Left ventricle myocardium inferior (tissue), 1 donor: ENCODE results near the gene ABHD16B. TPM values are rescaled to one million over a fixed set of nuclear protein-coding genes. Genes with fewer than 3 reads are reported as not detected.

Source experiments
- DNase-seq: peaks from one replicate; pipeline ENCODE4 v3.0.0-alpha.2; 2020
- H3K27ac ChIP-seq: fragments of 200-600 bp; replicated peaks from 2 replicates; pipeline ENCODE4 v1.8.0; 2021
- H3K27me3 ChIP-seq: fragments of 200-600 bp; 2 replicates; pipeline ENCODE4 v1.8.0; 2021; ENCODE audit warnings: low read depth
- H3K36me3 ChIP-seq: fragments of 200-600 bp; 2 replicates; pipeline ENCODE4 v1.8.0; 2021
- H3K4me1 ChIP-seq: fragments of 200-600 bp; 2 replicates; pipeline ENCODE4 v1.8.0; 2021
- H3K4me3 ChIP-seq: fragments of 200-600 bp; 2 replicates; pipeline ENCODE4 v1.8.0; 2021; ENCODE audit warnings: mild to moderate bottlenecking, moderate library complexity
- H3K9me3 ChIP-seq: fragments of 200-600 bp; replicated peaks from 2 replicates; pipeline ENCODE4 v1.8.0; 2021
- intact Hi-C: fragments of 100-400 bp; cut with micrococcal nuclease; formaldehyde crosslinking; loops from one replicate; pipeline ENCODE4 v1.11.0; 2022
- total RNA-seq: library from RNA; stranded (reverse); fragmentation: NEBNext Ultra II Directional; extraction: Animal tissue kit (Norgen Biotek cat#: 25700); gene quantifications from one replicate; pipeline ENCODE4 v1.2.1, GENCODE V29; 2021
- TF ChIP-seq, protein P1 (sequence below): fragments of 200-600 bp; IDR thresholded peaks from 2 replicates; pipeline ENCODE4 v1.8.0; 2021; ENCODE audit warnings: antibody characterized with exemption, mild to moderate bottlenecking, borderline replicate concordance
- donor health status: DM: no; HTN: yes; CAD: no; lungs with severe emphysema.

ABHD16B gene
- total RNA-seq, 1 donor from 2014 or later = not detected

DNA sequence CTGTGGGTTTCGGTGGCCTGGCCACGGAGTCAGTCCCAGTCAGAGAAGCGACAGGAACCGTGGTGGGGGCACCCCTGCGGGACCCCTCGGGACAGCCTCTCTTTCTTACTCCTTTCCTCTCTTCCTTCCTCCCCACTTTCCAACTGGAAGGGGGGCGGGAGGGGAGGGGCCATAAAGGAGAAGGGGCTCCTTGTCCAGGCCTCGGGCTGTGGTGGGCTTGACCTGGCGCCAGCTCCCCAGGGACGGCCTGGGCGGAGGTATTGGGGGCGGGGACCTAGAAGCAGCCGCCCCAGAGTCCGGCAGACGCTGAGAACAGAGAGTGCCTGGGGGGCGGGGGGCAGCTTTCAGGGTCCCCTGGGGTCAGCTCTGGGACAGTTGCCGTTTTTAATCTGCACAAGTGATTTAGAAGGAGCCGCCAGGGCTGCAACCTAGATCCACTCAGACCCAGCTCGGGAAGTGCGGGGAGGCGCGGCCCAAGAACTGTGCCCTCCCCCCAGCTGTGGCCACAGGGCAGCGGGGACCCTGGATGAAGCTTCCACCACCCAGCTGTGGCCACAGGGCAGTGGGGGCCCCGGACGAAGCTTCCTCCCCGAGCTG is 6.4 kb upstream of the ABHD16B start:
- Histone ChIP-seq H3K4me3 (peak overlapping the region; percentile 50), H3K4me1 (peaks cover 74% of the 10 kb centered on the region), H3K9me3 (no peaks in the 10 kb centered on the region), H3K27me3 (no peaks in the 10 kb centered on the region), H3K27ac (peak overlapping the region; percentile 96), H3K36me3 (no peaks in the 10 kb centered on the region)
- TF ChIP-seq, protein P1, sequence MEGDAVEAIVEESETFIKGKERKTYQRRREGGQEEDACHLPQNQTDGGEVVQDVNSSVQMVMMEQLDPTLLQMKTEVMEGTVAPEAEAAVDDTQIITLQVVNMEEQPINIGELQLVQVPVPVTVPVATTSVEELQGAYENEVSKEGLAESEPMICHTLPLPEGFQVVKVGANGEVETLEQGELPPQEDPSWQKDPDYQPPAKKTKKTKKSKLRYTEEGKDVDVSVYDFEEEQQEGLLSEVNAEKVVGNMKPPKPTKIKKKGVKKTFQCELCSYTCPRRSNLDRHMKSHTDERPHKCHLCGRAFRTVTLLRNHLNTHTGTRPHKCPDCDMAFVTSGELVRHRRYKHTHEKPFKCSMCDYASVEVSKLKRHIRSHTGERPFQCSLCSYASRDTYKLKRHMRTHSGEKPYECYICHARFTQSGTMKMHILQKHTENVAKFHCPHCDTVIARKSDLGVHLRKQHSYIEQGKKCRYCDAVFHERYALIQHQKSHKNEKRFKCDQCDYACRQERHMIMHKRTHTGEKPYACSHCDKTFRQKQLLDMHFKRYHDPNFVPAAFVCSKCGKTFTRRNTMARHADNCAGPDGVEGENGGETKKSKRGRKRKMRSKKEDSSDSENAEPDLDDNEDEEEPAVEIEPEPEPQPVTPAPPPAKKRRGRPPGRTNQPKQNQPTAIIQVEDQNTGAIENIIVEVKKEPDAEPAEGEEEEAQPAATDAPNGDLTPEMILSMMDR = no peak
- intact Hi-C loops = no loop called here
- DNase-seq = peak; percentile 81

DNA sequence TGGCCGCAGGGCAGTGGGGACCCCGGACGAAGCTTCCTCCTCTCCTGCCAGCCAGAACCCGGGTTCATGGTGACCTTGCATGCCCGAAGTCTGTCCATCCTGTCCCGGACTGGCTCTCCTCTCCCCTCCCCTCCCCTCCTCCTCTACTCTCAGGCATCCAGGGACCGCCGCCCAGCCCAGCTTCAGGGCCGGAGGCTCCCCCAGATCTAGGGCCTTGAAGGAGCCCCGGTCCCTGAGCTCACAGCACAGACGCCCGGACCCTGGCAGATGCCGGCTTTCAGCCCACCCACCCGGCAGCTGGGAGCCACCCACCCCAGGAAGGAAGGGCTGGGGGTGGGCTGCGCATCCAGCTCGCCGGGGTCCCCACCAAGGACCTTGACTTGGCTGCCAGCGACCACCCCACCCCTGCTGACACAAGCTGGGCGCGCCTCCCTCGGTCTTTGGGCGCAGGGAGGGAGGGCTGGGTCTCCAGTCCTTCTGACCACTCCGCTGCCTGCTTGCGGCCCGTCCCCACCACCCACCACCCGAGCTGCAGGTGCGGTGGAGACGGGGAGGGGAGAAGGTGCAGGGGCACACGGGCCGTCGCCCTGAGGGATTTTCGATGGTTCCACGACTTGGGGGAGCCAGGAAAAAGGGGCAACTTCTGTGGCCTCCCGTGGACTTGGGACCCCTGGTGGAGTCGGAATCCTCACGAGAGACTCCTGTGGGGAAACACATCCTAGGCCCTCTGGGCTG is 5.8 kb upstream of the ABHD16B start:
- intact Hi-C loops = no loop called here

DNA sequence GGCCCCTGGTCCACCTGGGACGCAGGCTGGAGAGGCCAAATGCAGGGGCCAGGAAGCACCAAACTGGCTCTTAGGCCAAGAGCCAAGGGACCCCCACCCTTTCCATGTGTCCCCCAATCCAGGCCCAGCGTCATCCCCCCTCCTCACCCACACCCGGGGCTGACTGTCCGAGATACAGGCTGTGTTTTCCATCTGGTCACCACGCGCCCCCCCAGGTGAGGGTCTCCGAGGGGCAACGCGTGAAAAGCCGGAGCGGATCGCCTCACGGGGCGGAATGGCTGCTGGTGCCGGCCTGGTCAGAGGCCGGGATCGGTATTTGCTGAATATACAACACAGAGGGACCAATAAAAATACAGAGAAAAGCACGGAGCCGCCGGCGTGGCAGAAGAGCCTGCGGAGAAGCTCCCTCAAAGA is 5.2 kb upstream of the ABHD16B start:
- DNase-seq = no peak
- H3K36me3 ChIP-seq = no peaks in the 10 kb centered on the region
- TF ChIP-seq, protein P1 = no peak
- peaks cover 80% of the 10 kb centered on the region for H3K4me1 ChIP-seq
- peak overlapping the region; percentile 50 for H3K4me3 ChIP-seq
- intact Hi-C loops = no loop called here
- peak overlapping the region; percentile 96 for H3K27ac ChIP-seq
- H3K9me3 ChIP-seq = no peaks in the 10 kb centered on the region
- H3K27me3 ChIP-seq = no peaks in the 10 kb centered on the region

More for the DNA sequence above, 5.8 kb upstream of the ABHD16B start:
- Histone ChIP-seq H3K36me3 (no peaks in the 10 kb centered on the region), H3K27ac (peak overlapping the region; percentile 96), H3K9me3 (no peaks in the 10 kb centered on the region), H3K4me3 (peak overlapping the region; percentile 50), H3K27me3 (no peaks in the 10 kb centered on the region), H3K4me1 (peaks cover 79% of the 10 kb centered on the region)
- TF ChIP-seq, protein P1 = no peak
- no peak for DNase-seq

DNA sequence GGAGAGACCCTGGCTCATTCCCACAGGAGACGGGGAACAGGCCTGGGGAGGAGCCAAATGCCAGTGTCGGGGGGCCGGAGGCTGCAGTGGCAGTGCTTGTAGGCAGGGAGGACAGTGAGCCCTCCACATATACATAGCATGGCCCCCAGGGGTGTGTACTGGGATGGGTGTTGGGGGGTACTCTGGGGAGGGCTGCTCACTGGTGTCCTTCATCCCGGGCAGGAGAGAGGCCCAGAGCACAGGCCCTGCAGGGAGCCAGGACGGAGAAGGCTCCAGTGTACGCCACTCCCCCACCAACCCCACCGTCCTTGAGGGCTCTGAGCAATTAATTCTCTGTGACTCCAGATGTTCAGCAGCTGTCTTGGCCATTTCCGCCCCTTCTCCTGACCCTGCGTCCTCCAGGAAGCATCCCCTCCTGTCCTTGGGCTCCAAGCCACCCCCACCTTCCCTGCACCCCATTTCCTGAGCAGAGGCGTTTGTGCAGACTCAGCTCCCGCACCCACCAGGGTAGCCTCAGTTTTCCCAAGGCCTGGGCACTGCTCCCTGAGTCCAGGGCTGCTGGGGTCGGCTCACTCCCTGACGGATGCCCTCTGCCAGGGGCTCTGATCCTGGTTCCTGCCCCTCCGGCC is 3.4 kb upstream of the ABHD16B start:
- Histone ChIP-seq H3K27me3 (no peaks in the 10 kb centered on the region), H3K9me3 (no peaks in the 10 kb centered on the region), H3K27ac (peak overlapping the region; percentile 96), H3K4me1 (peaks cover 74% of the 10 kb centered on the region), H3K36me3 (peaks cover 13% of the 10 kb centered on the region), H3K4me3 (peak overlapping the region; percentile 14)
- intact Hi-C loops = no loop called here
- peak; percentile 55 for DNase-seq
- TF ChIP-seq, protein P1 = no peak

DNA sequence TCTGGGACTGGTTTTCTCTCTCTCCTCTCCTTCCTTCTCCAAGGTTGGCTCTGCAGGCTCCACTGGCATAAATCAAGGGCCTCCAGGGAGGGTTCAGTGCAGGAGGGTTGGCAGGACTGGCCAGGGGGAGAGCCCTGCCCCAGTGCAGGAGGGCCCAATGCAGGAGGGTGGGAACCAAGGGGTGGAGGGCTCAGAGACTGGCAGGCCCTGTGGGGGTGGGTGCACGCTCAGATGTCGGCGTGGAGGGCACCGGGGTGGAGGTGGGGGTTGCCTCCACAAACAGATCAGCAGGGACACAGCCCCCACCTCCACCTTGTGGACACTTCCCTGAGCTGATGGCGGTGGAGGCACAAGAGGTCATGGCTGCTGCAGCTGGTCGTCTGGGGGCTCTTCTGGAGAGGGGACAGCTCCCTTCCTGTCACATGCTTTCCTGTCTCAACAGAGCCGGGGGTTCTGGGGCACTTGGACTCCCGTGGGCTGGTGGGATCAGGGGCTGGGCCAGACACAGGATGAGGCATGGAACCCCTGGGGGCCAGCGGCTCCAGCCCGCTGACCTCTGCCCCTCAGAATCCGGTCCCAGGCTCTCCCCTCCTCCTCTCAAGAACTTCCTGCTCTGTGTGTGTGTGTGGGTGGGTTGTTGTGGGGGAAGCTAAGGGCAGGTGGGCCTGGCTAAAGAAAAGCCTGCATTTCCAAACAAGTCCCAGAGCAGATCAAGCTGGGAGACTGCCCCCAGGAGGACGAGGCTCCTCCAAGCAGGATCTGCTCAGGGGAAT is 2.7 kb upstream of the ABHD16B start:
- no peaks in the 10 kb centered on the region for H3K27me3 ChIP-seq
- peak; percentile 63 for DNase-seq
- TF ChIP-seq, protein P1 = peak; percentile 54
- peak overlapping the region; percentile 14 for H3K4me3 ChIP-seq
- intact Hi-C loops = no loop called here
- no peaks in the 10 kb centered on the region for H3K9me3 ChIP-seq
- peak overlapping the region; percentile 96 for H3K27ac ChIP-seq
- peaks cover 13% of the 10 kb centered on the region for H3K36me3 ChIP-seq
- H3K4me1 ChIP-seq = peaks cover 75% of the 10 kb centered on the region
